T-helper 2 cell treated with Interferon-gamma antibody and Interleukin-4, amounts not matched to agents 100 ng/mL and 5 ng/mL, for 36 hours (primary cell): ENCODE data around the gene PTCD3. TPM values are rescaled to one million over a fixed set of nuclear protein-coding genes. Genes with fewer than 3 reads are reported as not detected.

Experiments used
- intact Hi-C: fragments of 100-400 bp; cut with micrococcal nuclease; formaldehyde crosslinking; loops from one replicate; pipeline ENCODE4 v1.15.1; 2023
- total RNA-seq: library from RNA; stranded (reverse); gene quantifications from 2 replicates; pipeline ENCODE4 v1.2.3, GENCODE V29; 2022

PTCD3 gene
- total RNA-seq, 1 donor from 2014 or later, result 143 TPM

- intact Hi-C loops, result no loop called here
These were observed 36.6 kb downstream of the PTCD3 start for GRCh38 chr2:86142436-86143257.

DNA sequence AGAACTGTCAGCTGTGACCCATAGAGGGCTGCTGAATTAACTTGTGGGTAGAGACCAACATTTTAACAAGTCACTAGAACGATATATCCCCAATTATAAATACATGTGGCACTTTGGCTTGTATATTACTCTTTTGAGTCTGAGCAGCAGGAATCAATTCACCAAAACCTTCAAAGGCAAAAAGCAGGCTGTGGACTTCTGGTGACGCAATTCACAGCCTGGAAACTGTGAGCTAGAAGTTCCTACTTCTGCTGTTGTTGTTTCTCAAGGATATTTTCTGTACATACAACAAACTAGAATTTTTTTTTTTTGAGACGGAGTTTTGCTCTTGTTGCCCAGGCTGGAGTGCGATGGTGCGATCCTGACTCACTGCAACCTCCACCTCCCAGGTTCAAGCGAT, 37.3 kb downstream of the PTCD3 start:
- intact Hi-C loops, result no loop called here

GRCh38 chr2:86143926-86144685, 38.1 kb downstream of the PTCD3 start:
- intact Hi-C loops, result no loop called here

DNA sequence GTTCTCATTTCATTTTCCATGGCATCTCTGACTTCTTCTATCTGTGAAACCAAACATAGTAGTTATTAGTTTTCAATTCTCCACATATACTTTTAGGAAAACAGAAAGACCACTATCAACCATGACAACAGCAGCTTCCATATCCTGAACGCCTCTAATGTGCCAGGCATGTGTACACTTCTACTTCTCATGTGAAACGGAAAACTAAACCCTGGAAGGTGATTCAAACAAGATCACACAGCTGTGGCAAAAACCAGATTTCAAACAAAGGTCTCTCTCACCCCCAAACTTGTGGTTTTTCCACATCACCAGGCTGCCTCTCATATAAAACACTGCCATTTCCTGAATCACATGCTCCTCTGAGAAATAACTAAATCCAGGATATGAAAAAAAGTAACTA, 41.8 kb downstream of the PTCD3 start:
- intact Hi-C loops, result no loop called here

GRCh38 chr2:86150502-86150901, 44.5 kb downstream of the PTCD3 start:
- intact Hi-C loops, result no loop called here

- intact Hi-C loops, result no loop called here
These were observed 51.0 kb downstream of the PTCD3 start for GRCh38 chr2:86157009-86157556.

- intact Hi-C loops, result no loop called here
These were observed 52.3 kb downstream of the PTCD3 start for GRCh38 chr2:86158286-86158685.

- intact Hi-C loops, result no loop called here
These were observed 54.3 kb downstream of the PTCD3 start for GRCh38 chr2:86160156-86160952.

DNA sequence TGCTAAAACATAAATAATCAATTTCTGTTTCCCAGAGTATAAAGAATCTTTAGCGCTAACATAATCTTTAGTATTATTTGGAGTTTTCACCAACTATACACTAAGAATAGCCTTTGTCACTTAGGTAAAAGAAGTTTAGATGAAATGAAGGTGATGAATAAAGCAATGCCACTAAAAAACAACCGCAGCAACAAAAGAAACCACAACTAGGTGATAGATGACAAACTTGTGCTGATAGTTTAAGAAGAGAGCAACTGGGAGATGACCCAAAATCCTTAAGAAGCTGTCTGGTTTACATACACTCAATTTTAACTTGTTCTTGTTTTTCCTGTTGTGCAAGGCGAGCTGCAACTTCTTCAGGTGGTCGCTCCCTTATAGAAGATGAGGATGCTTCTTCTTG, 64.4 kb downstream of the PTCD3 start:
- intact Hi-C loops, result no loop called here

GRCh38 chr2:86171295-86171694, 65.3 kb downstream of the PTCD3 start:
- intact Hi-C loops, result no loop called here

DNA sequence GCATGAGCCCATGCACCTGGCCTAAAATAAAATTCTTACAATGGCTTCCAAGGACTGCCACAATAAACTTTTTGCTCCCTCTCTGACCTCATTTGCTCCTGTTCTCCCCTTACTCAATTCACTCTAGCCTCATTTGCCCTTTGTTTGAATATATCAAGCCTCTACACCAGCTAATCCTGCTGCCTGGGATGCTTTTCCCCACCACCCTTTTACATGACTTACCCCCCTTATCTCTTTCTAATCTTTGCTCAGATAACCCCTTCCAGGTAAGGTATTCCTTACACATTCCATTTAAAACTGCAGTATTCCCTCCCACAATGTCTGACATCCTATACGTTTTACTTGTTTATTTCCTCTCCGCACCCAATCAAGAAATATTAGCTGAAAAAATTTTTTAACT, 66.6 kb downstream of the PTCD3 start:
- intact Hi-C loops, result no loop called here

- intact Hi-C loops, result no loop called here
These were observed 68.4 kb downstream of the PTCD3 start for GRCh38 chr2:86174445-86174844.

- intact Hi-C loops, result no loop called here
These were observed 69.8 kb downstream of the PTCD3 start for GRCh38 chr2:86175828-86176227.

DNA sequence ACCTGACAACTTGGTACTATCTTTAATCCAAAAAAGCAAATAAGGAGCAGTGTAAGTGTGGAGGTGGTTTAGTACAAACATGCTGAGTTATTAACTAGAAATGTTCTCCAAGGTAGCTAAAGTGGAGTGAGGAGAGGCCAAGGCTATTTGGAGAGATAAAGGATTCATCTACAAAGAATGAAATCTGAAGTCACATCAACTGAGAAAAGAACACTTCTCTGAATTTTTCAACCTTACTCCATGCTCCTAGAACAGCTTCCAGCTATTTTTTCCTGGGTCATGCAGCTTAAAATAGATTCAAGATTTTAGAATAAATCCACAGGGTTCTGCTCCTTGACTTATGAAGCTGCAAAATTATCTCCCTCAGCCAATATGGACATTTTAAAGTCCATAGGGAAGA, 70.6 kb downstream of the PTCD3 start:
- intact Hi-C loops, result no loop called here

GRCh38 chr2:86185517-86186212, 79.6 kb downstream of the PTCD3 start:
- intact Hi-C loops, result loop anchor here (1.0 kb wide), 1 partner anchor 10 kb away; the partner anchor contains the start of gene IMMT

DNA sequence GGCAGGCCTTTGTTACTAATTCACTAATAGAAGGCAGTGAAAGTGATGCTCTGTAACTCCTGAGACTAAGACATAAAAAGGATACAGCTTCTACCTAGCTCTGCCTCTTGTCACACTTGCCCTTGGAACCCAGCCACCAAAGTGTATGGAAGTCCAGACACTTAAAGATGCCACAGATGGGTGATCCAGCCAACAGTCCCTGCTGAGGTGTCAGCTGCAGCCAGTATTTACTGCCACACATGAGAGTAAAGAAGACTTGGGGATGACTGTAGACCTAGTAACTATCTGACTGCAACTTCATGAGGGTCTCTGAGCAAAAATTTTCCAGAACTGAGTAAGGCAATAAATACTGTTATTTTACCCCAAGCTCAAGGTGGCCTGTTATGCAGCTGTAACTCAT, 80.4 kb downstream of the PTCD3 start:
- intact Hi-C loops, result no loop called here

GRCh38 chr2:86189782-86190416, 83.9 kb downstream of the PTCD3 start:
- intact Hi-C loops, result loop anchor here (10.0 kb wide), 2 partner anchors 335 to 375 kb away; partner anchors contain the start of gene CHMP3
